GM18861 (cell line): ENCODE measurements around the gene SEPTIN5.
"Not testable (repeated sequence)": the region's sequence is repeated elsewhere in the genome, so short reads cannot be mapped to it uniquely, and the experiment has no call there.

Experiments used
- ATAC-seq: cut with Tn5 transposase; IDR thresholded peaks from one replicate; pipeline ENCODE4 v1.9.1; 2021; ENCODE audit not compliant: unreplicated experiment

Gene SEPTIN5

DNA sequence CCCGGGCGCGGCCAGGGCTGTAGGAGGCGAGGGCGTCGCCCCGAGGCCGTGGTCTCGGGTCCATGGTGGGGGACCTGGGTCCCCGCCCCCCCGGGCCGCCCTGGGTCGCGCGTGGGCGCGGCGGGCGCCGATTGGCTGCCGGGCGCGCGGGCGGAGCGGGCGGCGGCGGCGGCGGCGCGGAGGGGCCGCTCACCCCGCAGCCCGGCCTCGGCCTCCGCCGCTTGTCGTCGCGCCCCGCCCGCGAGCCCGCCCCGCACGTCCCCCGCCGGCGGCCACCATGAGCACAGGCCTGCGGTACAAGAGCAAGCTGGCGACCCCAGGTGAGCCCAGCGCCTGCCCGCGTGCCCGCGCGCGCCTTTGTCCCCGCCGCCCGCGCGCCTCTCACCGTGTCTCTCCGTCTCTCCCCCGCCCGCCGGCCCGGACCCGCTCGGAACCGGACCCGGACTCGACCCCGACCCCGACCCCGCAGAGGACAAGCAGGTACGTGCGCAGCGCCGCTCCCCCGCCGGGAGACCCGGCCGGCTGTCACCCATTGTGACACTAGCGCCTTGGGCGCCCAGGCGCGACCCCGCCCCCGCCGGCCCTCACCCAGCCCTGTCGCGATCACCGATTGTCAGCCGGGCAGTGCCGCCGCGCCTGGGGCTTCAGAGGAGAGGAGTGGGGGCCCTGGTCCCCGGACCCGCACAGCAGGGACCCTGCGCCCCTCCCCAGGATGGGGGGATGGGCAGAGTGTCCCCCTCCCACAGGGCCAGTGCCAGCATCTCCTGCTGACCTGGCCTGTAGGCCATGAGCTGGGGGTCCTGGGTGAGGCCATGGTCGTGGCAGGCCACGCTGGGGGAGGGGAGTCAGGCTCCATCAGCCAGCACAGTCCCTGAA is at the start of gene SEPTIN5:
TSS of gene SEPTIN5 (plus strand) at position 192 of the 876 bp plus-strand sequence. CDS start at position 278, 86 bp downstream.
- no peak for ATAC-seq

DNA sequence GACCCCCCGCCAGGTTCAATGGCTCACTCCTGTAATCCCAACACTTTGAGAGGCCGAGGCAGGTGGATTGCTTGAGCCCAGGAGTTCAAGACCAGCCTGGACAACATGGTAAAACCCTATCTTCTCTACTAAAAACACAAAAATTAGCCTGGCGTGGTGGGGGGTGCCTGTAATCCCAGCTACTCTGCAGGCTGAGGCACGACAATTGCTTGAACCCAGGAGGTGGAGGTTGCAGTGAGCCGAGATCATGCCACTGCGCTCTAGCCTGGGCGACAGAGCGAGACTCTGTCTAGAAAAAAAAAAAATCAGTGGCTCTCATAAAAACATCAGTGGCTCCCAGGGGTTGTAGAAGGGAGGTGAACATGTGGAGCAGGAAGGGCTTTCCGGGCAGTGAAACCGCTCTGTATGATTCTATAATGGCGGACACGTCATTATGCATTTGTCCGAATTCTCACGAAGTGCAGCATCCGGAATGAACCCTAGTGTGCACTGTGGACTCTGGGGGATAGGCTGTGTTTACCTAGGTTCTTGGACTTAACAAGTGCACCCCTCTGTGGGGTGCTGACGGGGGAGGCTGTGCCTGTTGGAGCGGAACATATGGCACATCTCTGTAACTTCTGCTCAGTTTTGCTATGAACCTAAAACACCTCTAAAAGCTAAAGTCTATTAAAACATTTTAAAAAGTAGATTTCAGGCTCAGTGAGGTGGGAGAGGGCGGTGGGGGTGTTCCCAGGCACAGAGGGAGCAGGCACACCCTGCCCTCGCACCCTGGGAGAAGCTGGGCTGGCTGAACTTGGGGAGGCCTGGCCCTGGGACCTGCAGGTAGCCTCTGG is 49.1 kb upstream of the SEPTIN5 start:
- no peak for ATAC-seq

DNA sequence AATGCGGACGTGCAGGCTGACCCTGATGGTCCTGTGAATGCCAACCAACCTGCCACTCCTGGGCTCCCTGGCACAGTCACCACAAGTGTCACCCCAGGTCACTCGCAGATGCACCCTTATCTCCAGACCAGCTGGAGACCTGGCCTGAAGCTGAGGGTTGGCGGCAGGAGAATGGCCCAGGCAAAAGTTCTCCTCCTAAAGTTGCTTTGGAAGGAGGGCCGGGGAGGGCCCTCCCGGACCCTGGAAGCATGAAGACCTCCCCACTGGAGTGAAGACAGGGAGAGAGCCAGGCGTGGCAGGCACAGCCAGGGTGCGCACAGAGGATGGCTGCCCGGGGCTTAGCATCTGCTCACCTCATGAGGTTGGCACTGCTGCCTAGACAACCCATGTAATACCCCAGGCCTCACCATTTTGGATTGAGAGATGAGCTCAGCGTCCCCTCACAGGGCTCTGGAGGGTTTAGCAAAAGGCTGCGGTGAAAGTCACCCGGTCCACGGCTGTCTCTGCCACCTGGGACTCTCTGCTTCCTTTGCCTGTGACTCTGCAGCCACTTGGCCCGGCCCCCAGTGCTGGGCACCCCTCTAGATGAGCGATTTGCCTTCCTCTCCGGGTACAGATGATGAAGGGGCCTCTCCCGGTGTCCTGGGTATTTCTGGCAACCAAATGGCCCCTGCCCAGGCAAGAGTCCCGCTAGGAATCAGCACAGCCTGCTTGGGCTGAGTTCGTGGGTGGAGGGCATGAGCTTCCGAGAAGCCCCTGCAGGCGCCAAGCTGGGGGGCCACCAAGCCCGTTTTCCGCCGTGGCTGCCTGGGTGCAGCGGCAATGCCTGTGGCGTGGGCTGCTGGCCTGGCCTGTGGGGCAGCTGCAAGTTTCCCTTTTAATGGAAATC is 48.3 kb upstream of the SEPTIN5 start:
- ATAC-seq, result no peak

DNA sequence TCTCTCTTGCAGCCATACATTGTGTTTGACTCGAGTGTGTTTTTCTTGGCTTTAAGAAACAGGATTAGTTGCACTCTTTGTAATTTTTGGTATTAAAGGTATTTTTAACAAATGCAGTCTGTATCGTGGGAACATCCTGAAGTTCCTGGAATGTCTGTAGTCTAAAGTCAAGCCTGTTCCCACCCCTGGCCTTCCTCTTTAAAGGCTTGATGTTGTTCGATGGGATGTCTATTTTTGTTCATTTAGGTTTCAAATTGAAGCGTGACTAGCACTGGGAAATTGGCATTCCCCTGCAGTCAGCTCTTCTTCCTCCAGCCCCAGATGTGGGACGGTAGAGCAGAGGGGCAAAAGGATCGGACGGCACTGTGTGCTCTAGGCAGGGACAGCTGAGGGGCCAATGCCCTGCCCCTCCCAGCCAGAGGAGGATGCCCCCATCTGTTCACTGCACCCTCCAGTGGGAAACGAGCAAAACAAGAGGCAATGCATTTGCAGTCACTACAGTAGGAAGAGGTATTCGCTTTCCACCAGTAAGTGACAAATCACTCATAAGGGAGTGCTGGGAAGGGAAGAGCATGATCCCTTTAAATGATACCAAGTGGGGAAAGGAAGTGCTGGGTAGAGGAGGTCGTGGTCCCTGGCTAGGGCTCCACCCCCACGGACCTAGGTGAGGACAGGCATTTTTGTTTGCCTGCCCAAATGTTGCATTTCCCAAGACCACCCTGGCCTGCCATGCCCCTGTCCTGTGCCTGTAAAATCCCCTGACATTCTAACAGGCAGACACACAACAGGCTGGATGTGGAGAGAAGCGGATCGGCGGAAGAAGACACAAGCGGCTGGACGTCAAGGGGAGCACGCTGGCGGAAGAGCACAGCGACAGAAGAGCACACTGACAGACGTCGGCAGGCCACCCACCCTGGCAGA is 47.4 kb upstream of the SEPTIN5 start:
- no peak for ATAC-seq

DNA sequence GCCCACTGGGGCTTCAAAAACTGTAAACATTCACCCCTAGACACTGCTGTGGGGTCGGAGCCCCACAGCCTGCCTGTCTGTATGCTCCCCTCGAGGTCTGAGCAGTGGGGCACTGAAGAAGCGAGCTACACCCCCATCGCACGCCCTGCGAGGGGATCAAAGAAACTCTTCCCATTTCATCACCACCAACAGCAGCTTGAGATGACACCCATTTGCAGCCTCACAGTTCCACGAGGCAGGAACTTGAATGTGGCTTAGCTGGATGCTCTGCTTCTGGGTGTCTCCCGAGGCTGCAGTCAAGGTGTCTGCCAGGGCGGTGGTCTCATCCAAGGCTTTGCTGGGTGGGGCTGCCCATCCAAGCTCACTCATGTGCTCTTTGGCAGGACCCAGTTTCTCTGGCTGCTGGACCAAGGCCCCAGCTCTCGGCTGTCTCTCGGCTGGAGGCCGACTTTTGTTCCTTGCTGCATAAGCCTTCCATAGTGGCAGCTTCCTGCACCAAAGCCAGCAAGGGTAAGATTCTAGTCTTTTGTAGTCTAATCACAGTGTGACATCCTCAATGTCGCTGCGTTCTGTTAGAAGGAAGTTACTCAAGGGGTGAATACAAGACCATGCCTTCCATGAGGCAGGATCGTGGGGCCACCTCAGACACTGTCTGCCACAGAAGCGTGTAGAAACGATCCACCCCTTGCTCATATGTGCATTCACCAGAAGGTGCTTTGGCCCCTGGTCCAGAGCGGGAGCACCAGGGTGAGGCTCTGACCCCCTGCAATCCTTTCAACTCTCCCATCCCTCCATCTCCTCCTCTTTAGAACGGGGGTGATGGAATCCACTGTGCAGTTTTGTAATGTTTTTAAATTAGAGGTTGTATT is 46.2 kb upstream of the SEPTIN5 start:
- ATAC-seq, result no peak

DNA sequence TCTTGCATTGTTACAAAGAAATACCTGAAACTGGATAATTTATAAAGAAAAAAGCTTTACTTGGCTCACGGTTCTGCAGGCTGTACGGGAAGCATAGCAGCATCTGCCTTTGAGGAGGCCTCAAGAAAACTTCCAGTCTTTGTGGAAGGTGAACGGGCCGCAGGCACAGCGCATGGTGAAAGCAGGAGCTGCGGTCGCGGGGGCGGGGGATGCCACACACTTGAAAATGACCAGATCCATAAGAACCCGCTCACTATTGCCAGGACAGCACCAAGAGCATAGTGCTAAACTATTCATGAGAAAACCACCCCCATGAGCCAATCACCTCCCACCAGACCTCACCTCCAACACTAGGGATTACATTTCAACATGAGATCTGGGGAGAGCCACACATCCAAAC is 45.6 kb upstream of the SEPTIN5 start:
- no peak for ATAC-seq

DNA sequence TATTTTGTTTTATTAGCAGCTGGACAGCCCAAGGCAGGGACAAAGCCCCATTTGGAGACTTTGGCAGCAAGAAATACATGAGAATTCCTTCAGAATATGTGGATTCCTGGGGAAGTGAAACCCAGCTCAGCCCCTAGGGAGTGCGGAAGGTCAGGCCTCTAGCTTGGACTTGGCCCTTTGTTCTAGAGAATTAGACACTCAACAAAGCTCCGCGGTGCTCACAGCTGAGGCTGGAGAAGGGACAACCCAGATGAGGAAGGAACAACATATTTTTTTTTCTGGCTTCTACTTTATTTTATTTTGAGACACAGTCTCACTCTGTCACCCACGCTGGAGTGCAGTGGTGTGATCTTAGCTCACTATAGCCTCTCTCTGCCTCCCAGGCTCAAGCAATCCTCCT is 44.7 kb upstream of the SEPTIN5 start:
- no peak for ATAC-seq

DNA sequence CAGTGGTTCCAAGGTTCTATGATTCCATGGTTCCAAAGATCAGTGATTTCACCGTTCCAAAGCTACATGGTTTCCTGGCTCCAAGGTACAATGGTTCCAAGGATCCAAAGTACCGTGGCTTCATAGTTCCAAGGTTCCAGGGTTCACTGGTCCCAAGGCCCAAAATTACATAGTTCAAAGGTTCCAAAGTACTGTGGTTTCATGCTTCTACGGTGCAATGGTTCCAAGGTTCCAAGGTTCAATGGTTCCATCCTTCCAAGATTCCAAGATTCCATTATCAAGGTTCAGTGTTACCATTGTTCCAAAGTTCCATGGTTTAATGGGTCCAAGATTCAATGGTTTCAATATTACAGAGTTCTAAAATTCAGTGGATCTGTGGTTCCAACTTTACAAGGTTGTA is 43.0 kb upstream of the SEPTIN5 start:
- ATAC-seq, result no peak

DNA sequence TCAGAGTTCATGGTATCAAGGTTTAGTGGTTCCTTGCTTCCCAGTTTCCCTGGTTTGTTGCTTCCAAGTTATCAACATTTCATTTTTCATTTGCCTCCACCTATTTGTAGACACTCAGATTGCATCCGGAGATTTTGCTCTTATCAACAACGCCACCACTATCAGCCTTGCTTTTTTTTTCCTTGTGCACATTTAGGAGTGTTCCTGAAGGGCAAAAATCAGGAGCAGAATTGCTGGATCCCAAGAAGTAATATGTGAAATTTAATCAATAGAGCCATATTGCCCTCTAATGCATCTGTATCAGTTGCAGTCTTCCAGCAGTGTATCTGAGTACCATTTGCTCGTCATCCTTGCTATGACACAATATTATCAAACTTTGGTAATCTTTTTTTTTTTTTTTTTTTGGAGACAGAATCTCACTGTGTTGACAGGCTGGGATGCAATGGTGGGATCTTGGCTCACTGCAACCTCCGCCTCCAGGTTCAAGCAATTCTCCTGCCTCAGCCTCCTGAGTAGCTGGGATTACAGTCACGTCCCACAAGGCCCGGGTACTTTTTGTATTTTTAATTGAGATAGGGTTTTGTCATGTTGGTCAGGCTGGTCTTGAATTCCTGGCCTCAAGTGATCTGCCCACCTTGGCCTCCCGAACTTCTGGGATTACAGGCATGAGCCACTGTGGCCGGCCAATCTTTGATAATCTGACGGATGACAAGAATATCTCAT is 42.1 kb upstream of the SEPTIN5 start:
- no peak for ATAC-seq

DNA sequence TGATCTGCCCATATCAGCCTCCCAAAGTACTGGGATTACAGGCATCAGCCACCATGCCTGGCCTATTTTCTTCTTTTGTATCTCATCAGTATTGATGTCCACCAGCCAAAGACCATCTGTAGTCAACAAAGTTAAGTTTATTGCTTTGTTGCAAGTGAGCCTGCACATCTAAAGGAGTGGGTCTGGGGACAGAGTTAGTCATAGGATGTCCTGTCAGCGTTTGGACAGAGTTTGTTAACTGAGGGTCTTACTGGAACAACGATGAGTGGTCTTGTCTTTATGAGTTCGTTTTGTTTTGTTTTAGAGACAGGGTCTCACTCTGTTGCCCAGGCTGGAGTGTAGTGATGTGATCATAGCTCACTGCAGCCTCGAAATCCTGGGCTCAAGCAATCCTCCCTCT is 40.6 kb upstream of the SEPTIN5 start:
- ATAC-seq, result no peak

DNA sequence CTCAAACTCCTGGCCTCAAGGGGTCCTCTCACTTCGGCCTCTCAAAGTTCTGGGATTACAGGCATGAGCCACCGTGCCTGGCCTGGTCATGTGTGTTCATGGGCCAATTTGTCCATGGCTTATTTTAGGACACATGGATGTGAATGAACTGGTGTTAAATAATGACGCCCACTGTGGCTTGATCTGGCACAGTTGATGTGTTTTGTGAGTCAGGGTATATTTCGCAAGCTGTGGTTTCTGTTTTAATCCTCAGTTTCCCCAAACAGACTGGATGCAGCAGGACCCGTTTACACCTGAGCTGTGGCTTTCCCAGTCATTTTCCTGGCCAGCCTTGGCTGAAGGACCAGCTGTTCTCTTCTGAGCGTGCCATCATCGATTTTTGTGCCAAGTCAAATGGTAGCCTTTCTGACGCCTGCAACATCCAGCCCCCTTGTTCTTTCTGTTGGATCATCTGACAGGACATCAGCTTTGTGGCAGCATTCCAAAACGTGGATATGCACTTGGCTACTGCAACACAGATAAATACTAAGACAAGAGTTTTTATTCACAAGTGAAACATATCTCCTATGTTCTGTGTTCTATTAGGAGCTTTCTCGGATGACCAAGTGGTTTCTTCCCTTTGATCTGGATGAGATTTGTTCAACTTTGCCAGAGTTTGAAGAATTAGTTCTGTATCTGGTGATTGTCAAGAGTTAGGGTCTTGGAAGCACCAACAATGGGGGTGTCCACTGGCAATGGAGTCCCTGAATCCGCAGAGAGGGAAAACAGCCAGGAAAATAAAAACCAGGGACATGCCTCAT is 40.0 kb upstream of the SEPTIN5 start:
- ATAC-seq, result no peak

DNA sequence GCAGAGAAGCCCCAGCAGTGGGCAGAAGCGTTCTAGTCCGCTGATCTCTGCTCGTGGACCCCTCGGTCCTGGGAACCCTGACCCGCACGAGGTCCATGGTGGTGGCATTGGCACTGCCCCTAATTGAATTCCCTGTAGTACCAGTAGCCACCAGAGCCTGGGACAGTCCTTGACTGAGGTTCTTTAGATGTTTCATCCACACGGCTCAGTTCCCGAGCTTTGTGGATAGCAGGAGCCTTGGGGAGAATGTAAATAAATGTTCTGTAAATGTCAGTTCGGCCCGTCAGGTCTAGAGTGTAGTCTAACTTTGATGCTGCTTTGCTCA is 39.4 kb upstream of the SEPTIN5 start:
- ATAC-seq, result no peak

DNA sequence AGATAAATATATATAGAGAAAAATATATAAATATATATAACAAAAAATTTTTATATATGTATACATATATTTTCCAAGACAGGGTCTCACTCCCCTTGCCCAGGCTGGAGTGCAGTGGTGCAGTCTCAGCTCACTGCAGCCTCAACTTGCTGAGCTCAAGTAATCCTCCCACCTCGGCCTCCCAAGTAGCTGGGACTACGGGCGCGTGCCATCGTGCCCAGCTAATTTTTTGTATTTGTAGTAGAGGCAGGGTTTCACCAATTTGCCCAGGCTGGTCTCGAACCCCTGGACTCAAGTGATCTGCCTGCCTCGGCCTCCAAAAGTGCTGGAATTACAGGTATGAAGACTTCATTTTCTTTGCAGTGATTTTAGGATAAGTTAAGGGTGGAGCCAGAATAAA is 38.9 kb upstream of the SEPTIN5 start:
- no peak for ATAC-seq

DNA sequence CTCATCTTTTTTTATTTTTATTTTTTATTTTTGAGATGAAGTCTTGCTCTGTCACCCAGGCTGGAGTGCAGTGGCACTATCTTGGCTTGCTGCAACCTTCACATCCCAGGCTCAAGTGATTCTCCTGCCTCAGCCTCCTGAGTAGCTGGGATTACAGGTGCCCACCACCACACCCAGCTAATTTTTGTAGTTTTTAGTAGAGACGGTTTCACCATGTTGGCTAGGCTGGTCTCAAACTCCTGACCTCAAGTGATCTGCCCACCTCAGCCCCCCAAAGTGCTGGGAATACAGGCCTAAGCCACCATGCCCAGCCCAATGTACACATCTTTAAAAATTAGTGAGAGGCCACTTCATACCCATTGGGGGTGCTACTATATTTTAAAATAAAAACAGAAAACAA is 37.9 kb upstream of the SEPTIN5 start:
- ATAC-seq, result not testable (repeated sequence)

DNA sequence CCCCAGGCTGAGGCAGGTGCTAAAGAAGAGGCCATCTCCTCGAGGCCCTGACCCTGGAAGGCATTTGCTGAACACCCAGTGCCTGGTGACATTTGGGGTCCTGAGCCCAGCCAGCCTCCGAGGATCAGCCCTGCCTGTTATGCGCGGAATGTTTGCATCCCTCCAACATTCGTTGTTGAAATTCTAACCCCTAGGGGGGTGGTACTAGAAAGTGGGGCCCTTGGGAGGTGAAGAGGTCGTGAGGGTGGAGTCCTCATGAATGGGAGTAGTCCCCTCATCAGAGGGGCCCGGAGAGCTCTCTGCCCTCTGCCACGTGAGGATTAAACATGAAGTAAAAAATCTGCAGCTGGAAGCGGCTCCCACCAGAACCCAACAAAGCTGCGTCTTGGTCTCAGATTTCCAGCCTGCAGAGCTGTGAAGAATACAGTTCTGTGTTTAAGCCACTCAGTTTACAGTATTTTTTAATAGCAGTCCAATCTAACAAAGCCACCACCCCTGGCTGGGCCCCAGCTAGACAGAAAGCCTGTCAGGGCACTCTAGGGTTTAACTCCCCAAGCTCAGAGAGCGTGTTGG is 35.3 kb upstream of the SEPTIN5 start:
- no peak for ATAC-seq

DNA sequence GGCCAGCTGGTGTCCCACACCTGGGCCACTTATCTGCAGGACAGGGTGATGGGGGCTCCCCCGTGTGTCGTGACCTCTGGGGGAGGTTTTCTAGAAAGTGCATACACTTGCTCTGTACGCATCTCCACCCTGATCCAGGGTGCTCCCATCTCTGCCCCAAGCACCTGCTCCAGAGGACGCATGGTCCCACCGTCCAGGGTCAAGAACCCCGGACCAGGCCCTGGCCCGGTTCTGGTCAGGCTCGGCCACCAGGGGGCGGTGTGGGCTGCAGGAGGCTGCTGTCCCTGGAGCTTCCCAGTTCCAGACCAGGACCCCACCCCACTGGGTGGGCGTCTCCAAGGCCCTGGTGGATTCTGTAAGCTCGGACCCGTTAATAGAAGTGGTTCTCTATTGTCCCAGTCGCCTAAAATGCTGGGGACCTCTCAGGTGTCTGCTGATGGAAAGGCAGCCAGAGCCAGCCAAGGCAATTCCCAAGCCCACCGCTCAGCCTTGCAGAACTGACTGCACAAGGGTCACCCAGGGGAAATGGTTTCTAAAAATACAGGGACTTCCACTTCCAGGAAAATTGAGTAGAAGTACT is 34.7 kb upstream of the SEPTIN5 start:
- no peak for ATAC-seq

DNA sequence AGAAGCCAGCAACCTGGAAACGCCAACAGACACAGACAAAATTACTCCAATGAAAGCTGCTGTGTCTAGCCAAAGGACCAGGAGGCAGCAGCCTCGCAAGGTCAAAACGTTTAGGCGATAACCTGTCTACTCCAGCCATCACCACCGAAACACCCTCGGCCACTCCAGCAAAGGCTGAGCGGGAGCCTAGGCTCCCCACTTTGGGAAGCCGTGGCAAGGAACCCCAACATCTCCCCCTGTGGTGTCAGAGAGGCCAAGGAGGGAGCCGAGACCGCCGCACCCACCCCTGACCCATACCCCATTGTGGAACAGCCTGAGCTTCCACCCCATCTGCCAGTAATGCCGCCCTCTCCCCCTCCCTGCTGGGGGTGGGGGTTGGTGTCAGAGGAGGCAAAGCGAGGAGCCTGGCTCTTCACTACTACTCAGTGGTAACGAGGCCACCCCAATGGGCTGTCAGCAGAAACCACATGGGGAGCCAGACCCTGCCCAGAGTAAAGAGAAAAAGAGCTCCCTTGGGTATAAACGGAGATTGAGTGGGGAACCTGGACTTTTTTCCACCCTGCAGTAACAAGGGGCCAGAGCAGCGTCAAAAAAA is 33.9 kb upstream of the SEPTIN5 start:
- no peak for ATAC-seq
